Measurements from ENCODE around the gene GRM4. TPM values are rescaled to one million over a fixed set of nuclear protein-coding genes. Genes with fewer than 3 reads are reported as not detected.

The GRM4 gene
- total and polyA plus RNA-seq, 9 of the 15 experiments (the other 6 are each of a cell fraction or from before 2014, with no cell fraction given), result 0.18 TPM; not detected in 8

GRCh38 chr6:34146021-34146782 lies at the start of gene GRM4 (continued):
- TF ChIP-seq PBX2 (CRISPR knock-in tag; IDR thresholded peaks at IDR 0.05; ENCODE audit: low read depth), result no peak
- no peak for TF ChIP-seq PBX2 (tag; conservative IDR thresholded peaks at IDR 0.05; ENCODE audit: low read depth)
- no peak for TF ChIP-seq CBFA2T3 (IDR thresholded peaks at IDR 0.05)
- no peak for TF ChIP-seq CSDE1 (IDR thresholded peaks at IDR 0.05)
- TF ChIP-seq EZH2 (IDR thresholded peaks at IDR 0.05; ENCODE audit: borderline replicate concordance, low read depth, low read length), result no peak

GRCh38 chr6:34194772-34195171 lies 48.9 kb upstream of the GRM4 start:
- no TSS peak for BruUV-seq (replicated peaks)
- 71% methylated on average over 3 of the region's 3 CpGs for WGBS (ENCODE audit: insufficient coverage, low coverage, missing lambda C conversion rate)
- H3K36me3 ChIP-seq (ENCODE audit: control insufficient read depth, insufficient read depth, low read length), result no peaks in the 10 kb centered on the region
- ChIA-PET CTCF (ENCODE audit: low intra/inter-chr PET ratio) (no interaction called here), POLR2A (no interaction called here)
- no peak for TF ChIP-seq NR2F6 (CRISPR knock-in tag; IDR thresholded peaks at IDR 0.05)
- 0 out of 6 replicates have a peak, but pooled peaks of 1 of the 3 experiments have one; percentile 8 for TF ChIP-seq CTCF (IDR thresholded peaks at IDR 0.05 in 2 of 3, conservative IDR thresholded peaks at IDR 0.05 in 1 of 3; ENCODE audit: insufficient read depth in 2 of 3, low read depth in 1 of 3, low read length in 3 of 3)
- no peak for TF ChIP-seq SREBF1 (IDR thresholded peaks at IDR 0.05; ENCODE audit: borderline replicate concordance, low read depth, low read length)
- no peak for TF ChIP-seq NRF1 (conservative IDR thresholded peaks at IDR 0.05 in 1 of 2, IDR thresholded peaks at IDR 0.05 in 1 of 2)
- ATAC-seq (no peak), DNase-seq (ENCODE audit: extremely low read depth in 1 of 4, low spot score in 3 of 4) (no peak), FAIRE-seq (no peak)
- H3K9ac ChIP-seq (ENCODE audit: insufficient read depth in 1 of 2, low read depth in 2 of 2, low read length in 2 of 2), result peak overlapping the region in 1 of 2 experiments; percentile 24; a peak in 1 of 4 replicates
- no peak overlapping the region for H3K4me2 ChIP-seq (ENCODE audit: insufficient read depth, low read length)
- H4K20me1 ChIP-seq (replicated peaks; ENCODE audit: control insufficient read depth, insufficient read depth, low read length), result no peaks in the 10 kb centered on the region
- H3K27ac ChIP-seq (ENCODE audit: extremely low read depth, low read depth, low read length), result no peak overlapping the region
- no peak overlapping the region for H2AFZ ChIP-seq (ENCODE audit: low read depth, low read length)
- H3K27me3 ChIP-seq (ENCODE audit: control insufficient read depth in 2 of 2, insufficient read depth in 2 of 2, low read length in 2 of 2), result no peaks in the 10 kb centered on the region
- intact Hi-C loops (cut with micrococcal nuclease) (no loop called here), in situ Hi-C loops (cut with MboI) (loop anchor here (5.0 kb wide), 1 partner anchor 213 kb away; no protein-coding TSS in a partner anchor)
- H3K9me1 ChIP-seq (ENCODE audit: control insufficient read depth, insufficient read depth, low read length), result no peaks in the 10 kb centered on the region
- peaks cover 17 to 33% of the 10 kb centered on the region in 2 experiments; a peak in 4 of 5 replicates for H3K4me1 ChIP-seq (replicated peaks in 1 of 2; ENCODE audit: control insufficient read depth in 2 of 2, insufficient read depth in 2 of 2, low read length in 2 of 2)
- no peak overlapping the region for H3K4me3 ChIP-seq
- H3K9me3 ChIP-seq (replicated peaks; ENCODE audit: control insufficient read depth, insufficient read depth, low read depth, low read length), result no peaks in the 10 kb centered on the region
- H3K79me2 ChIP-seq (ENCODE audit: control insufficient read depth, insufficient read depth, low read length), result no peaks in the 10 kb centered on the region
